HUES48 (cell line): ENCODE measurements around the gene TBXAS1.

ENCODE experiments used
- H3K27ac ChIP-seq: one replicate; pipeline ENCODE4 v1.7.0; 2013; ENCODE audit warnings: low read depth, low read length, inconsistent platforms
- H3K27me3 ChIP-seq: 2 replicates; pipeline ENCODE4 v1.6.1; 2013; ENCODE audit warnings: mild to moderate bottlenecking, low read length; ENCODE audit not compliant: control insufficient read depth, insufficient read depth
- H3K36me3 ChIP-seq: 2 replicates; pipeline ENCODE4 v1.6.1; 2013; ENCODE audit warnings: low read length; ENCODE audit not compliant: control insufficient read depth, insufficient read depth
- H3K4me1 ChIP-seq: 2 replicates; pipeline ENCODE4 v1.6.1; 2013; ENCODE audit warnings: mild to moderate bottlenecking, low read length; ENCODE audit not compliant: control insufficient read depth, insufficient read depth
- H3K4me3 ChIP-seq: 2 replicates; pipeline ENCODE4 v1.5.1; 2013; ENCODE audit warnings: mild to moderate bottlenecking, low read depth, low read length
- H3K9ac ChIP-seq: 2 replicates; pipeline ENCODE4 v1.6.1; 2013; ENCODE audit warnings: mild to moderate bottlenecking, low read depth, low read length, moderate library complexity
- H3K9me3 ChIP-seq: 2 replicates; pipeline ENCODE4 v1.6.1; 2013; ENCODE audit warnings: low read length; ENCODE audit not compliant: control insufficient read depth, insufficient read depth

The TBXAS1 gene

GRCh38 chr7:139855498-139856270, 26.6 kb downstream of the TBXAS1 start:
- no peak overlapping the region for H3K27ac ChIP-seq

GRCh38 chr7:139857791-139858190, 28.7 kb downstream of the TBXAS1 start:
- H3K36me3 ChIP-seq: no peaks in the 10 kb centered on the region
- no peak overlapping the region for H3K27ac ChIP-seq
- H3K9ac ChIP-seq: no peak overlapping the region
- H3K4me1 ChIP-seq: peaks cover 4% of the 10 kb centered on the region; the same call in 1 of the 2 replicates
- H3K27me3 ChIP-seq: no peaks in the 10 kb centered on the region
- no peak overlapping the region for H3K4me3 ChIP-seq
- no peaks in the 10 kb centered on the region for H3K9me3 ChIP-seq

More at GRCh38 chr7:139855498-139856270, 26.6 kb downstream of the TBXAS1 start:
- H3K4me3 ChIP-seq: no peak overlapping the region
- no peaks in the 10 kb centered on the region for H3K9me3 ChIP-seq
- H3K4me1 ChIP-seq: peaks cover 4% of the 10 kb centered on the region; the same call in 1 of the 2 replicates
- no peak overlapping the region for H3K9ac ChIP-seq
- H3K36me3 ChIP-seq: no peaks in the 10 kb centered on the region
- no peaks in the 10 kb centered on the region for H3K27me3 ChIP-seq

GRCh38 chr7:139860090-139860775, 31.2 kb downstream of the TBXAS1 start:
- Histone ChIP-seq H3K9ac (no peak overlapping the region), H3K9me3 (no peaks in the 10 kb centered on the region), H3K27ac (no peak overlapping the region), H3K27me3 (no peaks in the 10 kb centered on the region), H3K36me3 (no peaks in the 10 kb centered on the region), H3K4me3 (no peak overlapping the region), H3K4me1 (peaks cover 4% of the 10 kb centered on the region; the same call in 1 of the 2 replicates)

GRCh38 chr7:139861803-139862202, 32.7 kb downstream of the TBXAS1 start:
- Histone ChIP-seq H3K4me3 (no peak overlapping the region), H3K36me3 (no peaks in the 10 kb centered on the region), H3K27me3 (no peaks in the 10 kb centered on the region), H3K27ac (no peak overlapping the region), H3K9me3 (no peaks in the 10 kb centered on the region), H3K9ac (no peak overlapping the region), H3K4me1 (no peaks in the 10 kb centered on the region)

GRCh38 chr7:139866047-139866837, 37.2 kb downstream of the TBXAS1 start:
- Histone ChIP-seq H3K4me1 (no peaks in the 10 kb centered on the region), H3K9me3 (no peaks in the 10 kb centered on the region), H3K9ac (no peak overlapping the region), H3K4me3 (no peak overlapping the region), H3K36me3 (no peaks in the 10 kb centered on the region), H3K27ac (no peak overlapping the region), H3K27me3 (no peaks in the 10 kb centered on the region)

- H3K9ac ChIP-seq: no peak overlapping the region
- no peak overlapping the region for H3K27ac ChIP-seq
- no peaks in the 10 kb centered on the region for H3K4me1 ChIP-seq
- H3K9me3 ChIP-seq: no peaks in the 10 kb centered on the region
- no peaks in the 10 kb centered on the region for H3K36me3 ChIP-seq
- H3K4me3 ChIP-seq: no peak overlapping the region
- H3K27me3 ChIP-seq: no peaks in the 10 kb centered on the region
These were observed 38.8 kb downstream of the TBXAS1 start for GRCh38 chr7:139867847-139868246.

- H3K4me3 ChIP-seq: no peak overlapping the region
- H3K9me3 ChIP-seq: no peaks in the 10 kb centered on the region
- H3K9ac ChIP-seq: no peak overlapping the region
- no peaks in the 10 kb centered on the region for H3K27me3 ChIP-seq
- H3K27ac ChIP-seq: no peak overlapping the region
- H3K36me3 ChIP-seq: no peaks in the 10 kb centered on the region
- no peaks in the 10 kb centered on the region for H3K4me1 ChIP-seq
These were observed 40.8 kb downstream of the TBXAS1 start for GRCh38 chr7:139869886-139870285.

- Histone ChIP-seq H3K9ac (no peak overlapping the region), H3K27ac (no peak overlapping the region), H3K36me3 (no peaks in the 10 kb centered on the region), H3K4me1 (no peaks in the 10 kb centered on the region), H3K9me3 (no peaks in the 10 kb centered on the region), H3K4me3 (no peak overlapping the region), H3K27me3 (no peaks in the 10 kb centered on the region)
These were observed 41.3 kb downstream of the TBXAS1 start for GRCh38 chr7:139870380-139870779.

- Histone ChIP-seq H3K9ac (no peak overlapping the region), H3K36me3 (no peaks in the 10 kb centered on the region), H3K27me3 (no peaks in the 10 kb centered on the region), H3K27ac (no peak overlapping the region), H3K4me3 (no peak overlapping the region), H3K4me1 (no peaks in the 10 kb centered on the region), H3K9me3 (no peaks in the 10 kb centered on the region)
These were observed 42.3 kb downstream of the TBXAS1 start for GRCh38 chr7:139871331-139871730.

GRCh38 chr7:139871820-139872219, 42.8 kb downstream of the TBXAS1 start:
- Histone ChIP-seq H3K9me3 (no peaks in the 10 kb centered on the region), H3K27ac (no peak overlapping the region), H3K4me3 (no peak overlapping the region), H3K9ac (no peak overlapping the region), H3K36me3 (no peaks in the 10 kb centered on the region), H3K4me1 (no peaks in the 10 kb centered on the region), H3K27me3 (no peaks in the 10 kb centered on the region)
